ENCODE data around the gene RHPN2. TPM values are rescaled to one million over a fixed set of nuclear protein-coding genes. Genes with fewer than 3 reads are reported as not detected.
"Not testable (repeated sequence)": the region's sequence is repeated elsewhere in the genome, so short reads cannot be mapped to it uniquely, and the experiment has no call there.

RHPN2 gene
- total RNA-seq, 1 experiment from 2014 or later, result 32.8 TPM

GRCh38 chr19:32997716-32998355, 66.9 kb downstream of the RHPN2 start:
- POLR2A ChIA-PET (ENCODE audit: unreplicated experiment), result interaction anchor here (0.6 kb wide), 1 partner anchor 202 kb away, joined by 9 read pairs; no protein-coding TSS in a partner anchor
- H3K9ac ChIP-seq (ENCODE audit: low read length), result no peak overlapping the region
- H3K4me3 ChIP-seq (ENCODE audit: low read length), result no peak overlapping the region
- ATAC-seq, result no peak
- intact Hi-C loops (cut with micrococcal nuclease), result no loop called here
- DNase-seq, result no peak
- no TSS peak for BruUV-seq (replicated peaks)
- no peak overlapping the region for H2AFZ ChIP-seq (ENCODE audit: low read length)
- H3K36me3 ChIP-seq (ENCODE audit: low read depth, low read length), result peaks cover 6% of the 10 kb centered on the region; the same call in 1 of the 2 replicates
- no peaks in the 10 kb centered on the region for H3F3A ChIP-seq (ENCODE audit: low read length, unreplicated experiment)
- CTCF ChIA-PET, result no interaction called here
- no peak overlapping the region for H3K4me2 ChIP-seq (ENCODE audit: low read length)
- no peak for TF ChIP-seq CTCF (conservative IDR thresholded peaks at IDR 0.05; ENCODE audit: low read depth, low read length)
- no peak for TF ChIP-seq EZH2 (IDR thresholded peaks at IDR 0.05; ENCODE audit: low read length, unreplicated experiment)
- TF ChIP-seq EZH2phosphoT487 (IDR thresholded peaks at IDR 0.05; ENCODE audit: borderline replicate concordance, low read length), result no peak
- H3K27me3 ChIP-seq (ENCODE audit: low read length), result no peaks in the 10 kb centered on the region
- no peaks in the 10 kb centered on the region for H4K20me1 ChIP-seq (ENCODE audit: low read length)
- H3K9me2 ChIP-seq (replicated peaks; ENCODE audit: low read length), result no peaks in the 10 kb centered on the region
- H3K79me2 ChIP-seq (ENCODE audit: low read length), result no peaks in the 10 kb centered on the region
- no peaks in the 10 kb centered on the region for H3K9me3 ChIP-seq (ENCODE audit: low read length)
- H3K27ac ChIP-seq (ENCODE audit: low read length), result peak overlapping the region; percentile 37
- no peaks in the 10 kb centered on the region for H3K4me1 ChIP-seq (ENCODE audit: insufficient read depth, low read length)

GRCh38 chr19:32997061-32997464, 67.6 kb downstream of the RHPN2 start:
- H3K4me3 ChIP-seq (ENCODE audit: low read length); H2AFZ ChIP-seq (ENCODE audit: low read length); CTCF ChIA-PET; H3K79me2 ChIP-seq (ENCODE audit: low read length); H3K36me3 ChIP-seq (ENCODE audit: low read depth, low read length); H3K9me2 ChIP-seq (replicated peaks; ENCODE audit: low read length); BruUV-seq (replicated peaks); H3K9ac ChIP-seq (ENCODE audit: low read length); POLR2A ChIA-PET (ENCODE audit: unreplicated experiment); H4K20me1 ChIP-seq (ENCODE audit: low read length); H3K9me3 ChIP-seq (ENCODE audit: low read length); intact Hi-C loops (cut with micrococcal nuclease); H3F3A ChIP-seq (ENCODE audit: low read length, unreplicated experiment); H3K27me3 ChIP-seq (ENCODE audit: low read length); H3K4me1 ChIP-seq (ENCODE audit: insufficient read depth, low read length); H3K4me2 ChIP-seq (ENCODE audit: low read length): not testable (repeated sequence)
- peak; percentile 95 for ATAC-seq
- DNase-seq, result peak; percentile 69
- peak overlapping the region; percentile 37 for H3K27ac ChIP-seq (ENCODE audit: low read length)

- POLR2A ChIA-PET (ENCODE audit: unreplicated experiment); H3K4me3 ChIP-seq (ENCODE audit: low read length); H3K9ac ChIP-seq (ENCODE audit: low read length); DNase-seq; intact Hi-C loops (cut with micrococcal nuclease); H3F3A ChIP-seq (ENCODE audit: low read length, unreplicated experiment); H3K27me3 ChIP-seq (ENCODE audit: low read length); H3K36me3 ChIP-seq (ENCODE audit: low read depth, low read length); H3K4me2 ChIP-seq (ENCODE audit: low read length); ATAC-seq; H2AFZ ChIP-seq (ENCODE audit: low read length); BruUV-seq (replicated peaks); H3K79me2 ChIP-seq (ENCODE audit: low read length); H3K27ac ChIP-seq (ENCODE audit: low read length); H3K4me1 ChIP-seq (ENCODE audit: insufficient read depth, low read length); H3K9me3 ChIP-seq (ENCODE audit: low read length); CTCF ChIA-PET; H4K20me1 ChIP-seq (ENCODE audit: low read length); H3K9me2 ChIP-seq (replicated peaks; ENCODE audit: low read length): not testable (repeated sequence)
Observed at GRCh38 chr19:32995966-32996365, 68.7 kb downstream of the RHPN2 start.

GRCh38 chr19:32988724-32989123, 76.0 kb downstream of the RHPN2 start:
- intact Hi-C loops (cut with micrococcal nuclease), result no loop called here
- Histone ChIP-seq H3K4me1 (ENCODE audit: insufficient read depth, low read length) (no peaks in the 10 kb centered on the region), H3K4me3 (ENCODE audit: low read length) (no peak overlapping the region), H4K20me1 (ENCODE audit: low read length) (no peaks in the 10 kb centered on the region), H3K9ac (ENCODE audit: low read length) (no peak overlapping the region), H3K79me2 (ENCODE audit: low read length) (no peaks in the 10 kb centered on the region), H3K36me3 (ENCODE audit: low read depth, low read length) (peaks cover 4% of the 10 kb centered on the region; the same call in 1 of the 2 replicates), H2AFZ (ENCODE audit: low read length) (no peak overlapping the region), H3K27me3 (ENCODE audit: low read length) (no peaks in the 10 kb centered on the region), H3K27ac (ENCODE audit: low read length) (no peak overlapping the region), H3F3A (ENCODE audit: low read length, unreplicated experiment) (no peaks in the 10 kb centered on the region), H3K4me2 (ENCODE audit: low read length) (no peak overlapping the region), H3K9me3 (ENCODE audit: low read length) (no peaks in the 10 kb centered on the region), H3K9me2 (replicated peaks; ENCODE audit: low read length) (no peaks in the 10 kb centered on the region)
- DNase-seq (no peak), ATAC-seq (no peak)
- no peak for TF ChIP-seq EZH2phosphoT487 (IDR thresholded peaks at IDR 0.05; ENCODE audit: borderline replicate concordance, low read length)
- TF ChIP-seq CTCF (conservative IDR thresholded peaks at IDR 0.05; ENCODE audit: low read depth, low read length), result no peak
- POLR2A ChIA-PET (ENCODE audit: unreplicated experiment), result no interaction called here
- BruUV-seq (replicated peaks), result no TSS peak
- CTCF ChIA-PET, result no interaction called here

- H4K20me1 ChIP-seq (ENCODE audit: low read length); BruUV-seq (replicated peaks); H3K9me3 ChIP-seq (ENCODE audit: low read length); H3K36me3 ChIP-seq (ENCODE audit: low read depth, low read length); ATAC-seq; POLR2A ChIA-PET (ENCODE audit: unreplicated experiment); H3K4me2 ChIP-seq (ENCODE audit: low read length); H3K27me3 ChIP-seq (ENCODE audit: low read length); H3K27ac ChIP-seq (ENCODE audit: low read length); DNase-seq; H3F3A ChIP-seq (ENCODE audit: low read length, unreplicated experiment); H2AFZ ChIP-seq (ENCODE audit: low read length); H3K4me3 ChIP-seq (ENCODE audit: low read length); H3K9ac ChIP-seq (ENCODE audit: low read length); intact Hi-C loops (cut with micrococcal nuclease); CTCF ChIA-PET; H3K9me2 ChIP-seq (replicated peaks; ENCODE audit: low read length); H3K79me2 ChIP-seq (ENCODE audit: low read length); H3K4me1 ChIP-seq (ENCODE audit: insufficient read depth, low read length): not testable (repeated sequence)
Observed at GRCh38 chr19:32988254-32988653, 76.4 kb downstream of the RHPN2 start.
